ENCODE measurements around the gene INHBB.

Gene INHBB

GRCh38 chr2:120343100-120343432 lies 2.9 kb upstream of the INHBB start:
- DNase-seq: no peak

GRCh38 chr2:120343433-120344105 lies 2.4 kb upstream of the INHBB start:
- DNase-seq: peak in 13 of 14 donors; percentile 11 to 82 (median 55)

GRCh38 chr2:120344214-120344975 lies 1.5 kb upstream of the INHBB start:
- peak in 9 of 14 donors; percentile 16 to 54 (median 36) for DNase-seq

- peak in 2 of 14 donors; percentile 32 to 35 for DNase-seq
Observed at GRCh38 chr2:120344976-120345581, 857 bp upstream of the INHBB start.

- DNase-seq: no peak
Observed at GRCh38 chr2:120345608-120346007, 328 bp upstream of the INHBB start.

- peak in 9 of 14 donors; percentile 8 to 71 (median 26) for DNase-seq
Observed at GRCh38 chr2:120346667-120347358, 877 bp downstream of the INHBB start.

GRCh38 chr2:120347396-120348060 lies 1.6 kb downstream of the INHBB start:
- DNase-seq: peak in 1 of 14 donors; percentile 26

GRCh38 chr2:120348134-120348736 lies 2.3 kb downstream of the INHBB start:
- DNase-seq: no peak

GRCh38 chr2:120348737-120349439 lies 3.0 kb downstream of the INHBB start:
- DNase-seq: no peak

- DNase-seq: no peak
Observed at GRCh38 chr2:120349440-120349921, 3.5 kb downstream of the INHBB start.

GRCh38 chr2:120350080-120350479 lies 4.1 kb downstream of the INHBB start:
- DNase-seq: no peak

- DNase-seq: no peak
Observed at GRCh38 chr2:120350801-120351320, 4.9 kb downstream of the INHBB start.

- DNase-seq: no peak
Observed at GRCh38 chr2:120352696-120353590, 7.0 kb downstream of the INHBB start.

- DNase-seq: no peak
Observed at GRCh38 chr2:120353591-120353898, 7.6 kb downstream of the INHBB start.

GRCh38 chr2:120353931-120354330 lies 8.0 kb downstream of the INHBB start:
- no peak for DNase-seq

GRCh38 chr2:120354467-120354866 lies 8.5 kb downstream of the INHBB start:
- DNase-seq: no peak

GRCh38 chr2:120354935-120355779 lies 9.2 kb downstream of the INHBB start:
- no peak for DNase-seq

- no peak for DNase-seq
Observed at GRCh38 chr2:120355780-120356266, 9.9 kb downstream of the INHBB start.

GRCh38 chr2:120357768-120358167 lies 11.8 kb downstream of the INHBB start:
- DNase-seq: no peak
